Ovary (tissue), 3 donors: ENCODE data around the gene FRZB.

Experiments
- CTCF ChIP-seq, 3 donors: fragments of 450-650 bp in 2 of 3; fragments of 200-600 bp in 1 of 3; IDR thresholded peaks; one replicate each; pipeline versions ENCODE4 v1.5.1 to v1.8.0; 2016 to 2022; ENCODE audit warnings: antibody characterized with exemption in 3 of 3, mild to moderate bottlenecking in 1 of 3
- EP300 ChIP-seq: sonication (generic); formaldehyde crosslinking; IDR thresholded peaks from one replicate; pipeline ENCODE4 v1.6.1; 2017; ENCODE audit warnings: antibody characterized with exemption
- POLR2A ChIP-seq: fragments of 450-650 bp; IDR thresholded peaks from one replicate; pipeline ENCODE4 v1.6.1; 2017; ENCODE audit warnings: antibody characterized with exemption, mild to moderate bottlenecking, moderate library complexity
- donor health status: DM: no; HTN: no; CAD: no.

GRCh38 chr2:182867426-182868053 is 1.1 kb upstream of the FRZB start:
- no peak for TF ChIP-seq POLR2A
- no peak for TF ChIP-seq CTCF (IDR thresholded peaks at IDR 0.05)
- no peak for TF ChIP-seq EP300
